Effector memory CD8-positive, alpha-beta T cell (primary cell): Measurements from ENCODE around the gene GJA3.
A peak's percentile ranks its signal among the peaks of the same experiment; 100 is the strongest.

Source experiments
- ATAC-seq: fragments of 150-1000 bp; cut with Tn5 transposase; replicated peaks from 2 replicates; pipeline ENCODE4 v1.10.0; 2021; ENCODE audit warnings: mild to moderate bottlenecking, moderate library complexity
- DNase-seq, 3 experiments: peaks; one replicate each; pipeline ENCODE4 v3.0.0; 2021
- H3K27ac Mint-ChIP-seq, 2 donors: one replicate each; pipeline ENCODE4 v1.8.0; 2022; ENCODE audit warnings: mild to moderate bottlenecking in 2 of 2, mixed read lengths in 2 of 2, moderate library complexity in 2 of 2
- H3K27me3 Mint-ChIP-seq, 2 donors: one replicate each; pipeline ENCODE4 v1.8.0; 2022; ENCODE audit warnings: mixed read lengths in 2 of 2
- H3K36me3 Mint-ChIP-seq: one replicate; pipeline ENCODE4 v1.8.0; 2022; ENCODE audit warnings: mild to moderate bottlenecking, moderate library complexity, mixed read lengths; ENCODE audit not compliant: insufficient read depth
- H3K4me1 Mint-ChIP-seq, 2 donors: one replicate each; pipeline ENCODE4 v1.8.0; 2022; ENCODE audit warnings: low read depth in 2 of 2, mixed read lengths in 2 of 2
- H3K4me3 Mint-ChIP-seq, 2 donors: one replicate each; pipeline ENCODE4 v1.8.0; 2022; ENCODE audit warnings: mild to moderate bottlenecking in 2 of 2, mixed read lengths in 2 of 2, moderate library complexity in 2 of 2
- H3K9me3 Mint-ChIP-seq, 2 donors: one replicate each; pipeline ENCODE4 v1.8.0; 2022; ENCODE audit warnings: mixed read lengths in 2 of 2
- total RNA-seq, 9 experiments: gene quantifications; one replicate each; lab custom pipeline; 2026; lab: John Stamatoyannopoulos, UW

GJA3 gene
- total RNA-seq = 0 to 1.7 (median 0.74) reads per million in 9 experiments

- H3K4me1 Mint-ChIP-seq = peaks cover 5 to 11% of the 10 kb centered on the region in 2 donors
- DNase-seq (peak in 1 of 3 experiments; percentile 17), ATAC-seq (peak; percentile 58)
- H3K4me3 Mint-ChIP-seq = peak within 1 kb of the TSS; percentile 80 to 84
- H3K36me3 Mint-ChIP-seq = peaks cover 2% of the 10 kb centered on the region
- H3K27me3 Mint-ChIP-seq = peaks cover 30 to 54% of the 10 kb centered on the region in 2 donors
- H3K27ac Mint-ChIP-seq = no peak within 1 kb of the TSS
- H3K9me3 Mint-ChIP-seq = no peaks in the 10 kb centered on the region
Measured at GRCh38 chr13:20160306-20161274, at the start of gene GJA3. Gene GJA3 (minus strand): TSS chr13:20161052. CDS start chr13:20143288, 17,764 bp downstream.

GRCh38 chr13:20209948-20210347 lies 49.1 kb upstream of the GJA3 start:
- Mint-ChIP-seq H3K4me3 (no peak overlapping the region), H3K4me1 (no peaks in the 10 kb centered on the region), H3K27ac (no peak overlapping the region), H3K36me3 (no peaks in the 10 kb centered on the region), H3K27me3 (peaks cover 44 to 54% of the 10 kb centered on the region in 2 donors), H3K9me3 (no peaks in the 10 kb centered on the region)
- ATAC-seq = no peak
- DNase-seq = no peak

GRCh38 chr13:20206698-20207235 lies 45.9 kb upstream of the GJA3 start:
- Mint-ChIP-seq H3K9me3 (peaks cover 0 to under 1% of the 10 kb centered on the region in 2 donors), H3K4me1 (no peaks in the 10 kb centered on the region), H3K27ac (no peak overlapping the region), H3K27me3 (peaks cover 34 to 51% of the 10 kb centered on the region in 2 donors), H3K36me3 (no peaks in the 10 kb centered on the region), H3K4me3 (no peak overlapping the region)
- DNase-seq = no peak
- ATAC-seq = no peak

GRCh38 chr13:20206065-20206697 lies 45.3 kb upstream of the GJA3 start:
- no peaks in the 10 kb centered on the region for H3K4me1 Mint-ChIP-seq
- no peaks in the 10 kb centered on the region for H3K36me3 Mint-ChIP-seq
- no peak overlapping the region for H3K4me3 Mint-ChIP-seq
- no peak overlapping the region for H3K27ac Mint-ChIP-seq
- peaks cover 34 to 51% of the 10 kb centered on the region in 2 donors for H3K27me3 Mint-ChIP-seq
- H3K9me3 Mint-ChIP-seq = peaks cover 0 to 1% of the 10 kb centered on the region in 2 donors
- ATAC-seq = no peak
- DNase-seq = no peak

- peaks cover 0 to 1% of the 10 kb centered on the region in 2 donors for H3K9me3 Mint-ChIP-seq
- ATAC-seq = no peak
- no peaks in the 10 kb centered on the region for H3K36me3 Mint-ChIP-seq
- H3K27ac Mint-ChIP-seq = no peak overlapping the region
- no peak for DNase-seq
- no peak overlapping the region for H3K4me3 Mint-ChIP-seq
- H3K27me3 Mint-ChIP-seq = peaks cover 41 to 66% of the 10 kb centered on the region in 2 donors
- peaks cover 8 to 9% of the 10 kb centered on the region in 2 donors for H3K4me1 Mint-ChIP-seq
Measured at GRCh38 chr13:20198781-20199180, 37.9 kb upstream of the GJA3 start.

GRCh38 chr13:20197361-20197834 lies 36.5 kb upstream of the GJA3 start:
- Mint-ChIP-seq H3K36me3 (no peaks in the 10 kb centered on the region), H3K4me1 (peaks cover 10 to 14% of the 10 kb centered on the region in 2 donors), H3K9me3 (peaks cover 0 to 1% of the 10 kb centered on the region in 2 donors), H3K4me3 (no peak overlapping the region), H3K27me3 (peaks cover 48 to 75% of the 10 kb centered on the region in 2 donors), H3K27ac (no peak overlapping the region)
- ATAC-seq (peak; percentile 67), DNase-seq (peak in 1 of 3 experiments; percentile 12)

- Mint-ChIP-seq H3K36me3 (no peaks in the 10 kb centered on the region), H3K4me1 (peaks cover 10 to 14% of the 10 kb centered on the region in 2 donors), H3K27ac (no peak overlapping the region), H3K9me3 (no peaks in the 10 kb centered on the region), H3K4me3 (no peak overlapping the region), H3K27me3 (peaks cover 61 to 80% of the 10 kb centered on the region in 2 donors)
- no peak for DNase-seq
- no peak for ATAC-seq
Measured at GRCh38 chr13:20195801-20196200, 34.9 kb upstream of the GJA3 start.

GRCh38 chr13:20193907-20194631 lies 33.2 kb upstream of the GJA3 start:
- Mint-ChIP-seq H3K4me3 (peak overlapping the region; percentile 75 to 77), H3K27ac (no peak overlapping the region), H3K9me3 (no peaks in the 10 kb centered on the region), H3K27me3 (peaks cover 59 to 82% of the 10 kb centered on the region in 2 donors), H3K4me1 (peaks cover 10 to 14% of the 10 kb centered on the region in 2 donors), H3K36me3 (no peaks in the 10 kb centered on the region)
- DNase-seq = no peak
- ATAC-seq = peak; percentile 25

- peak in 1 of 3 experiments; percentile 6 for DNase-seq
- peaks cover 59 to 86% of the 10 kb centered on the region in 2 donors for H3K27me3 Mint-ChIP-seq
- H3K36me3 Mint-ChIP-seq = no peaks in the 10 kb centered on the region
- no peaks in the 10 kb centered on the region for H3K9me3 Mint-ChIP-seq
- peak; percentile 25 for ATAC-seq
- H3K4me3 Mint-ChIP-seq = peak overlapping the region; percentile 75 to 77
- no peak overlapping the region for H3K27ac Mint-ChIP-seq
- H3K4me1 Mint-ChIP-seq = peaks cover 10 to 14% of the 10 kb centered on the region in 2 donors
Measured at GRCh38 chr13:20193162-20193906, 32.5 kb upstream of the GJA3 start.

- no peak for DNase-seq
Measured at GRCh38 chr13:20192836-20193161, 31.9 kb upstream of the GJA3 start, which contains the start of gene GJB2. Gene GJB2 (minus strand): TSS chr13:20192938. CDS start chr13:20189581, 3,357 bp downstream.

GRCh38 chr13:20192158-20192835 lies 31.4 kb upstream of the GJA3 start:
- DNase-seq = no peak
- Mint-ChIP-seq H3K27ac (no peak overlapping the region), H3K27me3 (peaks cover 65 to 78% of the 10 kb centered on the region in 2 donors)

More at GRCh38 chr13:20192836-20193161, 31.9 kb upstream of the GJA3 start, which contains the start of gene GJB2:
- Mint-ChIP-seq H3K4me3 (peak within 1 kb of the TSS; percentile 75 to 77), H3K9me3 (no peaks in the 10 kb centered on the region), H3K4me1 (peaks cover 10 to 14% of the 10 kb centered on the region in 2 donors), H3K27ac (no peak within 1 kb of the TSS), H3K36me3 (no peaks in the 10 kb centered on the region), H3K27me3 (peaks cover 62 to 82% of the 10 kb centered on the region in 2 donors)
- ATAC-seq = peak; percentile 36

More at GRCh38 chr13:20192158-20192835, 31.4 kb upstream of the GJA3 start:
- Mint-ChIP-seq H3K9me3 (no peaks in the 10 kb centered on the region), H3K4me3 (peak overlapping the region; percentile 55 to 58), H3K36me3 (no peaks in the 10 kb centered on the region), H3K4me1 (peaks cover 10 to 14% of the 10 kb centered on the region in 2 donors)
- ATAC-seq = no peak
